RPMI8226 (cell line): Measurements from ENCODE around the gene GAS1.

Source experiments
- DNase-seq: peaks from one replicate; pipeline ENCODE4 v3.0.0-alpha.2; 2015

The GAS1 gene, protein sequence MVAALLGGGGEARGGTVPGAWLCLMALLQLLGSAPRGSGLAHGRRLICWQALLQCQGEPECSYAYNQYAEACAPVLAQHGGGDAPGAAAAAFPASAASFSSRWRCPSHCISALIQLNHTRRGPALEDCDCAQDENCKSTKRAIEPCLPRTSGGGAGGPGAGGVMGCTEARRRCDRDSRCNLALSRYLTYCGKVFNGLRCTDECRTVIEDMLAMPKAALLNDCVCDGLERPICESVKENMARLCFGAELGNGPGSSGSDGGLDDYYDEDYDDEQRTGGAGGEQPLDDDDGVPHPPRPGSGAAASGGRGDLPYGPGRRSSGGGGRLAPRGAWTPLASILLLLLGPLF

GRCh38 chr9:86947146-86948073 is at the start of gene GAS1:
Gene GAS1, minus strand, starts transcription at chr9:86947506. Its CDS starts 727 bp downstream, at chr9:86946779.
- peak; percentile 78 for DNase-seq

DNA sequence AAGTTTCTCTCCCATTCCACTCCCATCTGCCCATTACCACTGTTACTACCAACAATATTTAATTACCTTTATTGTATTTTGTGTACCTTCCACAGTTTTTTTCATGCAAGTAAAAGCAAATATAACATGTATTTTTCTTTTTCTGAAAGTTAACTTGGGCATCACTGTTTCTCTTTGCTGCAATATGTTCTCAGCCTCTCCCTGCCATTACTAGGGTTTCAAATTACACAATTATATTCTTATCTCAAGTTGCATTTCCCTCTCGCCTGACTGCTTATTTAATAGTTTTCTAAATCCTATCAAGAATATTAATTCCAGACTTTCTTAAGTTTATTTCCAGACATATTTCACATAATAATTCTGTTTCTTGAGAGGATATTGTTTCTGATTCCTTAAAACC is 46.9 kb upstream of the GAS1 start:
- DNase-seq, result no peak

DNA sequence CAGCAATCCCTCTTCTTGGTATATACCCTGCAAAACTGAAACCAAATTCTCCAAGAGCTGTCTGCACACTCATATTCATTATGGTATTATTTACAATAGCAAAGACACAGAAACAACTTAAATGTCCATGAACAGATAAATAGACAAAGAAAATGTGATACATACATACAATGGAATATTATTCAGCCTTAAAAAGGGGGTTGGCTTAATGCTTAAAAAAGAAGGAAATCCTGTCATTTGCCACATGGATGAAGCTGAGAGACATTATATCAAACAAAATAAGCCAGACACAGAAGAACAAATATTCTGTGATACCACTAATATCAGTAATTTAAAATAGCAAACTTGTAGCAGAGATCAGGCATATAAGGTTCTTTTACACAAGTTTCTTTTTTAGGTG is 46.5 kb upstream of the GAS1 start:
- DNase-seq, result no peak

- DNase-seq, result no peak
Observed at GRCh38 chr9:86991077-86991476, 43.8 kb upstream of the GAS1 start.

- no peak for DNase-seq
Observed at GRCh38 chr9:86990290-86990689, 43.0 kb upstream of the GAS1 start.

DNA sequence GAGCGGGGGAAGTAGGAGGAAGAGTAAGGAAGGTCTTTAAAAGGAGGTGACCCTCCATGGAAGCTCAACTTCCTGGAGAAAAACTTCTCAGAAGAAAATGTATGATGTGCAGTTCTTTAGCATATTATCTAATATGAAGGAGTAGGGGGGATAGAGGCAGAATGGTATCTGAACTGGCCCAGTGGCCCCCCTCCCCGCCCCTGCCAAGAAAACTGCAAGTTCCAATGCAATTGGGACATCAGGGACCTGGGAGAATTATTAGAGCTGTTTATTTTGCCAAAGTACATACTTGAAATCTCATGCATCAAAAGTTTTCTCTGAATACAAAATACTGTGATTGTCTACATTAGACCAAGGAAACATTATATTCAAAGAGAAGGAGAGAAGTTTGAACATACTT is 40.6 kb upstream of the GAS1 start:
- no peak for DNase-seq

GRCh38 chr9:86985132-86985647 is 37.9 kb upstream of the GAS1 start:
- no peak for DNase-seq

DNA sequence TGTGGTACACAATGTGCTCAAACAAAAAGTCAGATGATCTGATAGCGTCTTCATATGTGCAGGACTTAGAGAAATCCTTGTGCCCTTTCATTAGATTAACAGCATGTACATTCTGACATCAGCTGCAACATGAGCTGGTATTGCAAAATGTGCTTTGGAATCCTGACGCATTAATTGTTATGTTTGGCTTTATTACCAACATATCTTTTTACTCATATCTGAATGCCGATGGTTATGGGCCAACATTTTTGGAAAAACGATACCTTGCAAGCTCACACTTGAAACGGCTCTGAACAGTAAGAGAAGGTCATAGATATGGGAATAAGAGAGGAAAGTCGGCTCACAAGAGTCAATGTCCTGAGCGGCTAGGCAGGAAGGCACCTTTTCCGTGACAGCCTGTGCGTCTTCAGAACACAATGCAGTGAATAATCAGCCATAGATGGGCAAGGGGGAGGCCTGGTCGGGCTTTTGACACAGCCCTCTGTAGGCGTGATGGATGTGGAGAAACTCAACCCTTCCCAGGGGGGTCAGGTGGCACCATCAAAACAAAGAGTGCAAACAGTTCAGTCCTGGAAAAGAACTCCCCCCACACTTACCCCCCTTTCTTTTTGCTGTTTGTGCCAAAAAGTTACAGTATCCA is 36.4 kb upstream of the GAS1 start:
- no peak for DNase-seq

DNA sequence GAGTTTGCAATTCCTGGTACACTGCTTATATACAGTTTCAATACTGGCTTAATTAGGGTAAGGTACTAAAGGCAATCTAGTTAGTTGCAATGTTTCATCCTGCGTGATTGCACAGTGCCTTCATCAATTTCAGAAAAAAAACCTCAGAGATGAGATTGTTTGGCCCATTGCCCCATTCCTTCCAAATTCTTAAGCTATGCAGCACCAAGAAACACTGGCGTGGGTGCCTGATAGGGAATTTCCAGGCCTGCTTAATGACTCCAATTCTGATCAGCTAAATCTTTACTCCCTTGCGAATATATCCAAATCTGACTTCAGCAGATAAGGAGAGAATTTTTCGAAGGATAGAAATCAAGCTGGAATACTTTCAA is 35.9 kb upstream of the GAS1 start:
- DNase-seq, result no peak

GRCh38 chr9:86980802-86981201 is 33.5 kb upstream of the GAS1 start:
- DNase-seq, result no peak

DNA sequence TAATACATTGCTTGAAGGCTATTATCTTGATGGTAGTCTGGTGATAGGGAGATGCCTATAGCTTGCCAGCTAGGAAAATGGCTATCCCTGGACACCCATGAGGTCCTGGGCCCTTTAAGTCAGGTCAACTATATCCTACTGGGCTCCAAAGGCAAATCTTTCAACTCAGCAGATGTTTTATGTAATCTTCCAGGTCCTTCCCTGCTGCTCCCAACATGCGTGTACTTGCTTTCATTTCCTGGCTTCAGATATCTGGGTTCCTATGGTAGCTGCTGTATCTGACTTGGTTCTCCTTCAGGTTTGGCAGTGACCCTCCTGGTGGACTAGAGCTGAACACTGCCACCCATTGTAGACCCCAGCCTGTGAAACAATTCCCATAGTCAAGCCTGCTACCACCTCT is 32.4 kb upstream of the GAS1 start:
- DNase-seq, result no peak

GRCh38 chr9:86978922-86979474 is 31.7 kb upstream of the GAS1 start:
- DNase-seq, result no peak

DNA sequence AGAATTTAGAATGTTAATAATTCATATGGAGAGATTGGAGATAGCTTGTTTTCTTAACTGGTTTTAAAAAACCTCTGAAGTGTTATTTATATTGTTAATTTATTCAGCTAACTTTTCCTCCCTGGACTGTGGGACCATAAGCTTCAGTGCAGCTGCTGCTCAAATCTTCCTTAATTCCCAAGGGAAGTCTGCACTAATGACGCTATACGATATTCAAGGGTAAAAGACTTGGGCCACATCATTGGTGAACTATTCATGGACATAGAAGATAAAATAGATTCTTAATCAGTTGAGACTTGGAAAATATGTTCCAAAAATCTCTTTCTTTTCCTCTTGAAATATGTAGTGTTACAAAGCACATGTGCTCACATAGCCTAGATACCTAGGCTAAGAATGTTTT is 31.1 kb upstream of the GAS1 start:
- DNase-seq, result no peak

- DNase-seq, result no peak
Observed at GRCh38 chr9:86977205-86977835, 30.0 kb upstream of the GAS1 start.

GRCh38 chr9:86975606-86976005 is 28.3 kb upstream of the GAS1 start:
- no peak for DNase-seq

GRCh38 chr9:86975036-86975435 is 27.7 kb upstream of the GAS1 start:
- no peak for DNase-seq

DNA sequence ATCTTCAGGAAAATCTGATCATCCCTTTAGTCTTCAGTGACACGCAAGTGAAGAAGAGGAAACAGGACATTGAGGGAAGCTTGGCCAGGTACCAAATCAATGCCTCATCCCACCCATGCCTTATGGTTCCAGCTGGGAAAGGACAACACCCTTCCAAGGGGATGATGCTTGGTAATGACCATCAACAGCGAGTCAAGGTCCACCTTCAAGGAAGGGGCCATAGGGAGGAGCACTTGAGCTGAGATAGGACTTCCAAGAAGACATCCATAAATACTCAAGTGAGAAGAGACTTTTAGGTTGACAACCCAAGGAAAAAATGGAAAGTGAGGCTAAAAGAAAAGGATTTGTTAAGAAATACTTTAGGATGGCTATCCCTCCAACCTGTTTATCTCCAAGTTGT is 27.1 kb upstream of the GAS1 start:
- no peak for DNase-seq

- DNase-seq, result no peak
Observed at GRCh38 chr9:86971742-86972141, 24.4 kb upstream of the GAS1 start.

- no peak for DNase-seq
Observed at GRCh38 chr9:86968258-86968920, 21.1 kb upstream of the GAS1 start.

DNA sequence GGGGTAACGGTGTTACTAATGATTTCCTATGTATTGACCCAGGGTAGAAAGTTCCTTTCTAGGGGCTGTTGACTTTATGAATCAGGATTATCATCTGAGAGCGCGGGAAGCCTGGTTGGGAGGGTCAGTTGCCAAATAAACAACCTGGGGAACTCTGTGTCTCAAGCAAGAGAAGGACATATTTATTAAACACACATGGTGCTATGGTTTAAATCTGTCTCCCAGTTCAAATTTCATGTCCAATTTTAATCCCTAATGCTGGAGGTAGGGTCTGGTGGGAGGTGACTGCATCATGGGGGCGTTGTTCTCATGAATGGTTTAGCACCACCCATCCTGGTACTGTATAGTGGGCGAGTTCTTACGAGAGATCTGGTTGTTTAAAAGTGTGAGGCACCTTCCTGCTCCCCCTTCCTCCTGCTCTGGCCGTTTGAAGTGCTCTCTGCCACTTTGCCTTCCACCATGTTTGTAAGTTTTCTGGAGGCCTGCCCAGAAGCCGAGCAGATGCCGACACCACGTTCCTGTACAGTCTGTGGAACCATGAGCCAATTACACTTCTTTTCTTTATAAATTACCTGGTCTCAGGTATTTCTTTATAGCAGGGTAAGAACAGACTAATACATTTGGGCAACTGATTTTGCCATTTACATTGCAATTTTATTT is 19.7 kb upstream of the GAS1 start:
- DNase-seq, result no peak

DNA sequence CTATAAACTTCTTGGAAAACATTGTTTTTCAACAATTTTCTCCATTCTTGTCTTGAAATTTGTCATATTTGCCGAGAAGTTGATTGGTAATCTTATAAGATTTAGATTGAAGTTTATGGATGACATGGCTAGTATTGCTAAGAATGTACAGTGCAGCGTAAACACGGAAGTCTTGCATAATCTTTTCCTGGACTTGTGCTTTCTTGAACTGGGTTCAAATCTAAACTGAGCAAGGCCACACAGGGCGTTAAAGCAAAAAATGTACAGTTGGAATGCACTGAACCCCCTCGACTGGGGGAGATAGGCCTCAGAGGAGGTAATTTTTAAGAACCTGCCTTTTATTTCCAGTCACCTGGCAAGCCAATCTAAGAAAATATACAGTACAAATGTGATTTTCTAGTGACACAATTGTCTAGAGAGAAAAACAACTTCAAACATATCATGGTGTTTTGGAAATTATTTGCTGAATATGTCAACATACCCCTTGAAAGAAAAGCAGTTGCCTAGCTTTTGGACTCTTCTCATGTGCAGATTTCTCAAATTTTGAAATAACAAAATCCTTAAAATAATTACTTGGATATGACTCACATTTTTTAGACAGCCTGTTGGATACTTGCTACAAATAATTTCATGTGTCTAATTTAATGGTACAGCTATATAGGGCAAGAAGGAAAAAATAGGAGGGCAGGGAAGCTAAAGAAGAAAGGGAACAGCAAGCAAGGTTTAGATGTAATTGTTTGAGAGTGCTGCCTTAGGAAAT is 18.5 kb upstream of the GAS1 start:
- DNase-seq, result no peak
